Skeletal muscle satellite cell (primary cell): Measurements from ENCODE around the gene CBFA2T3.

Experiments
- H3K27me3 ChIP-seq: 2 replicates; pipeline ENCODE4 v1.7.0; 2013; ENCODE audit warnings: low read length; ENCODE audit not compliant: control insufficient read depth, insufficient read depth
- H3K36me3 ChIP-seq: 2 replicates; pipeline ENCODE4 v1.7.0; 2013; ENCODE audit warnings: mild to moderate bottlenecking, control low read depth, low read length; ENCODE audit not compliant: insufficient read depth
- H3K4me1 ChIP-seq: 2 replicates; pipeline ENCODE4 v1.7.0; 2013; ENCODE audit warnings: low read length; ENCODE audit not compliant: control insufficient read depth, insufficient read depth
- H3K4me2 ChIP-seq: 2 replicates; pipeline ENCODE4 v1.7.0; 2013; ENCODE audit warnings: mild to moderate bottlenecking, low read length
- H3K4me3 ChIP-seq: 2 replicates; pipeline ENCODE4 v1.7.0; 2013; ENCODE audit warnings: low read length
- H3K9ac ChIP-seq: 2 replicates; pipeline ENCODE4 v1.7.0; 2013; ENCODE audit warnings: mild to moderate bottlenecking, low read depth, low read length, moderate library complexity
- H3K9me3 ChIP-seq: replicated peaks from 2 replicates; pipeline ENCODE4 v1.7.0; 2013; ENCODE audit warnings: mild to moderate bottlenecking, control low read depth, low read length

Gene CBFA2T3

DNA sequence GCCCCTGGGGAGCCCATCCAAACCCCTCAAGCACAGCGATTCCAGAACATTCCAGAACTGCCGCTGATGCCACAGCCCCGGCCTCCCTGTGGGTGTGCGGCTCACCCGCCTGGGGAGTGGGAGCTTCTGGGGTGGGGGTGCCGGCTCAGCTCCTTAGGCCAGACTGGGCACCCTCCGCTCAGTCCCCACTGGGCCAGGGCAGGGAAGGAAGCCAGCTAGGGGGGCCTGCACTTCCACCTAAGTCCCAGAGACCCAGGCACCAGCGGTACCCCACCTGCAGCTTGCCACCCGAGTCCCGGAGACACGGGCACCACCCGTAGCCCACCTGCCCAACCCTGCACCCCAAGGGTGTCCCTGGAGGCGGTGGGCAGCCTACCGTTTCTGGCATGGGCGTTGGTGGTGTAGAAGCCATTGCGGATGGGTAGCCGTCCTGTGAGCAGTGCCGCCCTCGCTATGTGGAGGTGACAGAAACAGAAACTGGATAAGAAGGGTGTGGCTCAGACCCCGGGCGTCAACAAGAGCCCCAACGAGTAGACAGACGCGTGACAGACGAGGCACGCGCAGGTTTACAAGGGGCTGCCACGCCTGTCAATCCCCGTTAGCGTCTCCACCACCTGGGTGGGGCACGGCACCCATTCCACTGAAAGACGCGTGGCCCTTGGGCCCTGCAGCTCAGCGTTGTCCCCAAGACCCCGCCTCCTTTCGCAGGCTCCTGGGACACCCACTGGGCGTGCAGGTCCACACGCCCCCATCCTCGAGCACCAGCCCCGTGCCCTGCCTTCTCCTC, 135.3 kb downstream of the CBFA2T3 start:
- peaks cover 18% of the 10 kb centered on the region for H3K36me3 ChIP-seq
- no peaks in the 10 kb centered on the region for H3K27me3 ChIP-seq
- H3K4me2 ChIP-seq: no peak overlapping the region
- H3K9me3 ChIP-seq: no peaks in the 10 kb centered on the region
- H3K4me3 ChIP-seq: no peak overlapping the region
- H3K9ac ChIP-seq: no peak overlapping the region
- H3K4me1 ChIP-seq: no peaks in the 10 kb centered on the region

DNA sequence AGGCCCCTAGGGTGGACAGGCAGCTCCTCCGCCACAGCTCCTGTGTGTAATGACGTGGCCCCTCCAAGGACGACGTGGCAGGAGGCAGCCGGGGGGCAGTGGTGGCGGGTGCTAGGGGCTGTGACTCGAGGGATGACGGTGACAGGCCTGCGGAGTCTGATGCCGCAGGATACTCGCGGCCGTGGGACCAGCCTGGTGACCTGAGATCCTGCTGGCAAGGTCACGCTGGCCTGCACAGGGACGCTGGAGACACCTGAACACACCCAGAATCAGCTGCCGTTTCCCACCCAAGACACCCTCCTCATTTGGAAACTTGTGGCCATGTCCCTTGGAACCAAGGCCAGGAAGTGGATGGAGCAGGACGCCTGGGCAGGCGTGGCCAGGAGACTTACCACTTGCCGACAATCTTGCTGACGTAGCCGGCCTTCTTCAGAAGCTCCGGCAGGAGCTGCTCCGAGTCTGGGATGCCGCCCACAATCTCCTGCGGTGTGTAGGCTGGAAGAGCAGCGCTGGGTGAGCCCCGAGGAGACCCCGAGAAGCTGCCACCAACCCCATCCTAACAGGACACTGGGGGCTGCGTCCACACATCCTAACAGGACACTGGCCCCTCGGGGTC, 136.3 kb downstream of the CBFA2T3 start:
- H3K4me1 ChIP-seq: no peaks in the 10 kb centered on the region
- H3K36me3 ChIP-seq: peaks cover 18% of the 10 kb centered on the region
- no peaks in the 10 kb centered on the region for H3K9me3 ChIP-seq
- H3K9ac ChIP-seq: no peak overlapping the region
- no peak overlapping the region for H3K4me2 ChIP-seq
- no peaks in the 10 kb centered on the region for H3K27me3 ChIP-seq
- H3K4me3 ChIP-seq: no peak overlapping the region

DNA sequence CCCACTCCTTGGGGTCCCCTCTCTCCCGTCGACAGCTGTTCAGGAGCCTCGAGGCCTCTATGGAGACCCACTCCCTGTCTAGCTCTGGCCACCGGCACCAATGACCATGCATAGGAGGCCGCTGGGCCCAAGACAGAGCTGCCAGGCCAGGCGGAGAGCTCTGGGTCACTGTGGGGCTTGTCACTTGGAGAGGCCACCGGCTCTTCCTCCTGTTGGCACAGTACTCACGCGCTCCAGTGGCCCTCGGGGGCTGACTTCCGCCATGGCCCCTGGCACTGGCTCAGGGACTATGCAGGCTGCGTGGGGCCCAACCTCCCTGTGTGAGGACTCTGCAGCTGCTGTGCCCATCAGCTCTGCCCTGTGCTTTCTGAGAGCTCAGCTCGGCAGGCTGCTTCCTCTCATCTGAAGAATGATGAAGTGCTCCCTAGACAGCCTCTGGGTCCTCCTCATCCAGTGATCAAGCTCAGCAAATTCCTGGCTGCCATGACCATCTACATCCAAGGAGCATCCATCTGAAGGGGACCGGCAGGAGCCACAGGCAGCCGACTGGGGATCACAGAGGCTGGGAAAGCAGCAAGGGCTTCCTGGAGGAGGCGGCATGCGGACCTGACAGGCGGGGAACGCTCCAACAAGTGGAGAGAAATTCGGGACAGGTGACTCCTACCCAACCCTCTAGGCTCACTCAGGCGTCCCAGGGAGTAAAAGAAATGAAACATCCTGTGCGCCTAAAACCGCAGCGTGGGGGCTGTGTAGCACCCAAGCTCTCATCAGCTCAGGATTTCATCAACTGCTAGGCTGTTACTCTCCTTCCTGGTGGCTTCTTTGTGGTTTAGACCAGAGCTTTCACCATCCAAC, 137.0 kb downstream of the CBFA2T3 start:
- H3K4me2 ChIP-seq: no peak overlapping the region
- H3K4me1 ChIP-seq: no peaks in the 10 kb centered on the region
- no peak overlapping the region for H3K4me3 ChIP-seq
- peaks cover 24% of the 10 kb centered on the region for H3K36me3 ChIP-seq
- H3K27me3 ChIP-seq: no peaks in the 10 kb centered on the region
- H3K9ac ChIP-seq: no peak overlapping the region
- no peaks in the 10 kb centered on the region for H3K9me3 ChIP-seq

DNA sequence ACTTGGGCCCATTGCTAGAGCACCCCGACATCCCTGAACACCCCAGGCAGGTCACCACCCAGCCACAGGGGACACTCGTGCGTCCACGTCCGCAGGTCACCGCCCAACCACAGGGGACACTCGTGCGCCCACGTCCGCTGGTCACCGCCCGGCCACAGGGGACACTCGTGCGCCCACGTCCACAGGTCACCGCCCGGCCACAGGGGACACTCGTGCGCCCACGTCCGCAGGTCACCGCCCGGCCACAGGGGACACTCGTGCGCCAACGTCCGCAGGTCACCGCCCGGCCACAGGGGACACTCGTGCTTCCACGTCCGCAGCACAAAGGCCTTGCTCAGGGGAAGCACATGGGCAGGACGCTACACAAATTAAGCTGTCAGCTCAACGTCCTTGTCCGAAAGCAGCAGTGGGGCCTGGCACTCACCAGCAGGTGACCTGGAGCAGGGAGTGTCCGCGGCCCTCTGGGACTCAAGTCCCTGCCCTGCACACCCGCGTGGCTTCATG, 137.9 kb downstream of the CBFA2T3 start:
- no peak overlapping the region for H3K4me2 ChIP-seq
- H3K36me3 ChIP-seq: peaks cover 28% of the 10 kb centered on the region
- no peaks in the 10 kb centered on the region for H3K27me3 ChIP-seq
- H3K4me1 ChIP-seq: no peaks in the 10 kb centered on the region
- no peaks in the 10 kb centered on the region for H3K9me3 ChIP-seq
- no peak overlapping the region for H3K9ac ChIP-seq
- H3K4me3 ChIP-seq: no peak overlapping the region

DNA sequence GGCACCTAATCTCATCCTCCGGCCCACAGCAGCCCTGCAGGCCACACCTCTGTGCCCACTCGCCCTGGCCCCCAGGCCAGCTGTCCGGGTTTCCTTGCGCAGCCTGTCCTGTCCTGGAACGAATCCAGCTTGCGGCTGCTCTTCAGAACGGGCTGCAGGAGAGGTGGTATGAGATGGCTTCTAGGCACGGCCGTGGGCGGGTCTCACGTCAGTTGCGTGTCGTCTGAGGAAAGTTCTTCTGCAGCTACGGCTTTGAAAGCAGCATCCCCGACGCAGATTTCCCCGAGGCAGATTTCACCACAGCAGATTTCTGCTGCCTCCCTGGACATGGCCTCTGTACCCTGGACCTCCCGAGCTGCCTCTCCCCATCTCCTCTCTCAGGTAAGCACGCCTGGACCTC, 138.4 kb downstream of the CBFA2T3 start:
- no peaks in the 10 kb centered on the region for H3K9me3 ChIP-seq
- no peak overlapping the region for H3K4me2 ChIP-seq
- H3K9ac ChIP-seq: no peak overlapping the region
- no peak overlapping the region for H3K4me3 ChIP-seq
- H3K36me3 ChIP-seq: peaks cover 28% of the 10 kb centered on the region
- H3K4me1 ChIP-seq: no peaks in the 10 kb centered on the region
- no peaks in the 10 kb centered on the region for H3K27me3 ChIP-seq

DNA sequence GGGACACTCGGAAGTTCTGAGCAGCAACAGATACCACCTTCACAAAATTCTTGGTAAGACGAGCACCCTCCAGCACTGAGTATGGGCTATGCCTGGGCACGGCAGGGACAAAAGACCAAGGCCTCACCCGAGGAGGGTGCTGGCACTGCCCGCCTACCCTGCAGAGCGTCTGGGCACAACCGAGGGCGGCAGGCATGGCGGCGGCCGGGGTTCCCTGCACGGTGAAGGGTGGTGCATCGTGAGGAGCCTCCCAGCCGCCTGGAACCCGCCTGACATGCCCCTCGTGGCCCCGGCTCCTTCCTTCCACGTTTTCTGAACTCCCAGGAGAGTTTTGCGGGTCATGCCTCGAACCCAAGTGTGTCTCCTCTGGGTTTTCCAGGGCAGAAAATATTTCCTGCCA, 139.2 kb downstream of the CBFA2T3 start:
- Histone ChIP-seq H3K27me3 (no peaks in the 10 kb centered on the region), H3K9ac (no peak overlapping the region), H3K36me3 (peaks cover 28% of the 10 kb centered on the region)

DNA sequence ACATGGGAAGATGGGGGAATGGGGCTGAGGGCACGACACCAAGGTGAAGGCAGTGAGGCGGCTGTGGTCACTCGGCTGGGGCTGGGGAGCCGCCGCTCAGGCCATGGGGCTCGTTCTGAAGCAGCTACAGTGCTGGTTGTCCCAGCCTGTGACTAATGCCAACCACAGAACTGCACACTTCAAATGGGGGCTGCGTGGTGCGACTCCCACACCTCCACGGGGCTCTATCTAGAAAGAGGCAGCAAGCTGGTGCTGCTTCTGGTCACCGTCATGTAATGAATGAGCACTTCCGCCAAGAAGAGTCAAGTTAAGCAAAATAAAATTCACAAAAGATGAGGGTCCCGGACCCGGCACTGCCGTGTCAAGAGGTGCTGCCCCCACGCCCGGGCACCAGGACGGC, 140.2 kb downstream of the CBFA2T3 start:
- Histone ChIP-seq H3K4me3 (no peak overlapping the region), H3K9me3 (no peaks in the 10 kb centered on the region), H3K27me3 (no peaks in the 10 kb centered on the region), H3K36me3 (peaks cover 28% of the 10 kb centered on the region), H3K9ac (no peak overlapping the region), H3K4me2 (no peak overlapping the region), H3K4me1 (no peaks in the 10 kb centered on the region)

More for the DNA sequence above, 139.2 kb downstream of the CBFA2T3 start:
- H3K4me3 ChIP-seq: no peak overlapping the region
- no peak overlapping the region for H3K4me2 ChIP-seq
- no peaks in the 10 kb centered on the region for H3K9me3 ChIP-seq
- H3K4me1 ChIP-seq: no peaks in the 10 kb centered on the region

DNA sequence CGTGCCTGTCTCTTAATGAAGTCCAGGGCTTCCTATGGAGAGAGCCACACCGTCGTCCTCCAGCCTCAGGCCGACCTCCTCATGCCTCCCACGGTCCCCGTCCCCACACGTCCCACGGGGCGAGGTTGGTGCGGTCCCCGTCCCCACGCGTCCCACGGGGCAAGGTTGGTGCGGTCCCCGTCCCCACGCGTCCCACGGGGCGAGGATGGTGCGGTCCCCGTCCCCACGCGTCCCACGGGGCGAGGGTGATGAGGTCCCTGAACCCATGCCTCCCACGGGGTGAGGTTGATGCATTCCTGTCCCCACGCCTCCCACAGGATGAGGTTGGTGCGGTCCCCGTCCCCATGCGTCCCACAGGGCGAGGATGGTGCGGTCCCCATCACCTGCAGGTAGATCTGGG, 141.2 kb downstream of the CBFA2T3 start:
- H3K36me3 ChIP-seq: peaks cover 28% of the 10 kb centered on the region
- no peak overlapping the region for H3K4me2 ChIP-seq
- H3K4me1 ChIP-seq: no peaks in the 10 kb centered on the region
- no peaks in the 10 kb centered on the region for H3K9me3 ChIP-seq
- no peak overlapping the region for H3K9ac ChIP-seq
- no peak overlapping the region for H3K4me3 ChIP-seq
- H3K27me3 ChIP-seq: no peaks in the 10 kb centered on the region

DNA sequence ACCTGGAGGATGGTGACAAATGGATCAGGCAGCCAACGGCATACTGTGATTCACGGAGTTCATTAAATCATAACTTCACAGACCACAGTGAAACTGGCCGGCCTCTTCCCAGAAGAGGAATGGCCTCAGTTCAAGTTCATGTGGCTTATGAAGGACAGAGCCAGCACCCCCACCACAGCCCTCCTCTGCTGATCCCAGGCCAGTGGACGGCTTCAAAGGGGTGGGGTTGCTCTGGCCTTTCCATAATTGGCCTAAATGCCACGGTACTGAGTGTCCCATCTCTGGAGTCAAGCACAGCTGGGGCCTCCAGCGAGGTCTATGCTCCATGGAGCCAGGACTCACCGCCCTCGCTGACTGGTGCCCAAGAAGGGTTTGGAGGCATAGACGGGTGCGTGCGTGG, 141.6 kb downstream of the CBFA2T3 start:
- no peak overlapping the region for H3K4me2 ChIP-seq
- no peaks in the 10 kb centered on the region for H3K27me3 ChIP-seq
- H3K4me1 ChIP-seq: no peaks in the 10 kb centered on the region
- H3K4me3 ChIP-seq: no peak overlapping the region
- H3K9ac ChIP-seq: no peak overlapping the region
- H3K9me3 ChIP-seq: no peaks in the 10 kb centered on the region
- H3K36me3 ChIP-seq: peaks cover 27% of the 10 kb centered on the region

DNA sequence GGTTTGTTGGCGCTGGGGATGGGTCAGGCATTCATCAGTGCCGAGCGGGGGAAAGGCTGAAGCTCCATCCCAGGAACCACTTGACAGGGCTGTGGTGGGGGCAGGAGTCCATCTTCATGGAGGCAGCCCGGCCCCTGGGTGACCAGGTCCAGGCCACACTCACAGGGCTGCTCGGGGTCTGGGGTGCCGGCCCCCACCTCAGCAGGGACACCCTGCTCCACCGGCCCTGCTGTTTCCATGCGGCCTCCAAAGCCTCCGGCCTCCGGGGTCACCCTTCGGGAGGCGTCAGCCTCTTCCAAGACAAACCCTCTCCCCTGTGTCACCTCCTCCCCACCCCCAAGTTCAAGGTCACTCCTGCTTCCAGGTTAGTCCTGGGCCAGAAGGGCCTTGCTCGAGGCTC, 142.3 kb downstream of the CBFA2T3 start:
- no peaks in the 10 kb centered on the region for H3K4me1 ChIP-seq
- H3K27me3 ChIP-seq: no peaks in the 10 kb centered on the region
- no peak overlapping the region for H3K4me2 ChIP-seq
- no peaks in the 10 kb centered on the region for H3K9me3 ChIP-seq
- no peak overlapping the region for H3K9ac ChIP-seq
- no peak overlapping the region for H3K4me3 ChIP-seq
- peaks cover 20% of the 10 kb centered on the region for H3K36me3 ChIP-seq

DNA sequence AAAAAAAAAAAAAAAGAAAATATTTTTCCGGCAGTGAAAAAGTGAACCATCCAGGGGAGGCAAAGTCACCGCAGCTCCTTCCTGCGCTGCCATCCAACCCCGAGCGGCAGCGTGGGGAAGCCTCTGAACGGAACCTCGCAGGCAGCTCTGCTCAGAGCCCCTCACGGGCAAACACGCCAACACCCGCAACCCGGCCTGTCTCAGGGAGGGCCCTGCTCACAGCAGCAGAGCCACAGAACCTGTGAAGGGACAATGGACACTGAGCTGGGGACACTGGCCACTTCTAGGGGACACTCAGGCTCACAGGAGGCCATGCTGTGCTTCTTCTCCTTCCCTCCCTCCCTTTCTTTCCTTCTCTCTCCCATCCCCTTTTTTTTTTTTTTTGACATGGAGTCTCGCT, 143.9 kb downstream of the CBFA2T3 start:
- no peaks in the 10 kb centered on the region for H3K9me3 ChIP-seq
- H3K4me1 ChIP-seq: no peaks in the 10 kb centered on the region
- H3K27me3 ChIP-seq: no peaks in the 10 kb centered on the region
- H3K4me3 ChIP-seq: no peak overlapping the region
- peaks cover 13% of the 10 kb centered on the region for H3K36me3 ChIP-seq
- no peak overlapping the region for H3K9ac ChIP-seq
- no peak overlapping the region for H3K4me2 ChIP-seq
